SU-DHL-6 (cell line): ENCODE measurements around the gene CCNL2.

Source experiments
- H2AFZ ChIP-seq: fragments of 200-600 bp; sonication (generic); 2 replicates; pipeline ENCODE4 v1.6.1; 2014; ENCODE audit warnings: low read depth, mild to moderate bottlenecking, moderate library complexity, mixed read lengths, antibody characterized with exemption, low read length; ENCODE audit not compliant: severe bottlenecking
- H3F3A ChIP-seq: fragments of 200-600 bp; shearing (Covaris generic); 2 replicates; pipeline ENCODE4 v1.6.0; 2016; ENCODE audit warnings: antibody characterized with exemption, mild to moderate bottlenecking; ENCODE audit not compliant: insufficient read depth
- H3K27ac ChIP-seq: fragments of 200-600 bp; sonication (generic); 2 replicates; pipeline ENCODE4 v1.5.1; 2016; ENCODE audit warnings: low read depth, mild to moderate bottlenecking, low read length, moderate library complexity, mixed read lengths
- H3K27me3 ChIP-seq: fragments of 200-600 bp; sonication (generic), shearing (Covaris generic); 2 replicates; pipeline ENCODE4 v1.6.0; 2014; ENCODE audit warnings: mild to moderate bottlenecking, low read length
- H3K36me3 ChIP-seq: fragments of 200-600 bp; sonication (generic); 2 replicates; pipeline ENCODE4 v1.6.1; 2014; ENCODE audit warnings: mild to moderate bottlenecking, low read length, mixed read lengths
- H3K4me2 ChIP-seq: fragments of 300-600, 200-600 bp; shearing (Covaris generic), sonication (generic); 2 replicates; pipeline ENCODE4 v1.6.0; 2014; ENCODE audit warnings: low read length, low read depth, mild to moderate bottlenecking; ENCODE audit not compliant: poor library complexity, severe bottlenecking
- H3K4me3 ChIP-seq: fragments of 200-600 bp; sonication (generic); 2 replicates; pipeline ENCODE4 v1.5.1; 2014; ENCODE audit warnings: antibody characterized with exemption, low read length, mild to moderate bottlenecking, mixed read lengths; ENCODE audit not compliant: insufficient read depth, poor library complexity, severe bottlenecking
- H3K79me2 ChIP-seq: fragments of 200-600 bp; sonication (generic); 2 replicates; pipeline ENCODE4 v1.6.1; 2014; ENCODE audit warnings: mild to moderate bottlenecking, low read length, moderate library complexity; ENCODE audit not compliant: insufficient read depth
- H3K9ac ChIP-seq: fragments of 200-600 bp; sonication (generic); 2 replicates; pipeline ENCODE4 v1.7.0; 2014; ENCODE audit warnings: mild to moderate bottlenecking, low read length
- H3K9me2 ChIP-seq: fragments of 200-600 bp; sonication (generic); replicated peaks from 2 replicates; pipeline ENCODE4 v1.6.1; 2014; ENCODE audit warnings: low read length; ENCODE audit not compliant: insufficient read depth
- H3K9me3 ChIP-seq: fragments of 200-600 bp; sonication (generic); 2 replicates; pipeline ENCODE4 v1.6.1; 2014; ENCODE audit warnings: low read length, mixed read lengths; ENCODE audit not compliant: insufficient read depth
- H4K20me1 ChIP-seq: fragments of 200-600 bp; sonication (generic); 2 replicates; pipeline ENCODE4 v1.6.1; 2014; ENCODE audit warnings: low read depth, mild to moderate bottlenecking, antibody characterized with exemption, low read length, moderate library complexity, mixed read lengths
- CTCF ChIP-seq: fragments of 200-600 bp; sonication (generic); IDR thresholded peaks from one replicate; pipeline ENCODE4 v1.5.1; 2017; ENCODE audit warnings: antibody characterized with exemption, mild to moderate bottlenecking, low read length, moderate library complexity; ENCODE audit not compliant: insufficient read depth, poor library complexity, severe bottlenecking
- EZH2phosphoT487 ChIP-seq: fragments of 200-600 bp; sonication (generic), shearing (Covaris generic); conservative IDR thresholded peaks from 2 replicates; pipeline ENCODE4 v1.6.1; 2018; ENCODE audit warnings: mild to moderate bottlenecking, antibody characterized with exemption, low read length, moderate library complexity, mixed read lengths

Gene CCNL2

DNA sequence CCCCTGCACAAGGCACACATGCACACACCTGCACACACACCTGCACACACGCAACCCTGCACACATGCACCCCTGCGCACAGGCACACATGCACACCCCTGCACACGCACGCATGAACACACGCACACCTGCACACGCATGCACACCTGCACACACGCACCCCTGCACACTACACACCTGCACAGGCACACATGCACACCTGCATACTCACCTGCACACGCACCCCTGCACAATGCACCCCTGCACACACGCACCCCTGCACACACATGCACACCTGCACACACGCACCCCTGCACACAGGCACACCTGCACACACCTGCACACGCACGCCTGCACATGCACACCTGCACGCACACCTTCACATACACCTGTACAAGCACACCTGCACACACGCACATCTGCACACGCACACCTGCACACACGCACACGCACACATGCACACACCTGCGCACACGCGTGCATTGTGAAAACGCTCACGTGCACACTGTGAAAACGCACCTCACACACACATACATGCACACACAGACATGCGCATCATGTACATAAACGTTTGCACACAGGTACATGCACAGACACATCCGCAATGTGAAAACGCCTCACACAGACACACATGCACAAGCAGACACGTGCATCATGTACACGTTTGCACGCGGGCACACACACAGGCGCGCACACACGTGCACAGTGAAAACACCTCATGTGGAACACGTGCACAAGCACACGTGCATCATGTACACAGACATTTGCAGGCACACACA lies 58.2 kb downstream of the CCNL2 start:
- H3K36me3 ChIP-seq: no peaks in the 10 kb centered on the region
- no peak overlapping the region for H3K27ac ChIP-seq
- H3F3A ChIP-seq: no peaks in the 10 kb centered on the region
- H3K4me3 ChIP-seq: no peak overlapping the region
- no peak overlapping the region for H3K9ac ChIP-seq
- peaks cover 2% of the 10 kb centered on the region; the same call in 1 of the 2 replicates for H3K79me2 ChIP-seq
- no peaks in the 10 kb centered on the region for H4K20me1 ChIP-seq
- H2AFZ ChIP-seq: no peak overlapping the region
- TF ChIP-seq EZH2phosphoT487 (no peak), CTCF (no peak)
- no peaks in the 10 kb centered on the region for H3K9me3 ChIP-seq
- no peaks in the 10 kb centered on the region for H3K27me3 ChIP-seq
- H3K9me2 ChIP-seq: no peaks in the 10 kb centered on the region
- H3K4me2 ChIP-seq: no peak overlapping the region

- no peaks in the 10 kb centered on the region for H3K79me2 ChIP-seq
- H3K4me2 ChIP-seq: no peak overlapping the region
- H4K20me1 ChIP-seq: no peaks in the 10 kb centered on the region
- H3K27me3 ChIP-seq: no peaks in the 10 kb centered on the region
- no peak overlapping the region for H3K27ac ChIP-seq
- no peaks in the 10 kb centered on the region for H3F3A ChIP-seq
- no peak overlapping the region for H3K9ac ChIP-seq
- H3K9me3 ChIP-seq: no peaks in the 10 kb centered on the region
- no peak overlapping the region for H2AFZ ChIP-seq
- no peak for TF ChIP-seq EZH2phosphoT487
- TF ChIP-seq CTCF: no peak
- H3K9me2 ChIP-seq: no peaks in the 10 kb centered on the region
- H3K4me3 ChIP-seq: no peak overlapping the region
- H3K36me3 ChIP-seq: no peaks in the 10 kb centered on the region
Observed at GRCh38 chr1:1340185-1340584, 59.0 kb downstream of the CCNL2 start.

DNA sequence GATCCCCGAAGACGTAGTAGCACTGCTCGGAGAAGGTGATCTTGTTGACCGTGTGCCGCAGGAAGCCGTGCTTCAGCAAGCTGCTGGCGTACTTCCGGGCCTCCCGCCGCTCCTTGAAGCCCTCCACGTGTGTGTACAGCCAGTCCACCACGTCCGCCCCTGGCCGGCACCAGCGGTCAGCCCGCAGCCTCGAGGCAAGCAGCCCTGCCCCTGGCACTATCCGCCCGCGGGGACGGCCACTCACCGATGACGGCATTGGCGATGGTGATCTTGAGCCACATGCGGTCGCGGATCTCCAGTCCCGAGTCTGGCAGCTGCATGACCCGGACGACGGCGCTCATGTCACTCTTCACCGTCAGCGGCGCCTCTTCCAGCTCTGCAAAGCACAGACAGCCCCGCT lies 60.9 kb downstream of the CCNL2 start:
- Histone ChIP-seq H3K9me3 (no peaks in the 10 kb centered on the region), H3K27ac (no peak overlapping the region), H3K36me3 (no peaks in the 10 kb centered on the region), H3K9ac (no peak overlapping the region), H3F3A (no peaks in the 10 kb centered on the region), H3K9me2 (no peaks in the 10 kb centered on the region), H3K27me3 (no peaks in the 10 kb centered on the region), H3K79me2 (no peaks in the 10 kb centered on the region), H3K4me3 (no peak overlapping the region), H2AFZ (no peak overlapping the region), H3K4me2 (no peak overlapping the region), H4K20me1 (no peaks in the 10 kb centered on the region)
- TF ChIP-seq EZH2phosphoT487: no peak
- no peak for TF ChIP-seq CTCF
